Lower lobe of right lung (tissue), 2 donors: Measurements from ENCODE around the gene CALM3. TPM values are rescaled to one million over a fixed set of nuclear protein-coding genes. Genes with fewer than 3 reads are reported as not detected.

Experiments used
- ATAC-seq, 2 donors: fragments of 200-7000 bp; cut with Tn5 transposase; one replicate each; pipeline ENCODE4 v1.9.1; 2020 to 2022; ENCODE audit warnings: mild to moderate bottlenecking in 2 of 2, moderate library complexity in 2 of 2
- DNase-seq: peaks from one replicate; pipeline ENCODE4 v3.0.0-alpha.2; 2020
- H3K27ac ChIP-seq: fragments of 200-600 bp; one replicate; pipeline ENCODE4 v1.8.0; 2022
- H3K27me3 ChIP-seq: fragments of 200-600 bp; one replicate; pipeline ENCODE4 v1.8.0; 2022; ENCODE audit warnings: low read depth
- H3K36me3 ChIP-seq: fragments of 200-600 bp; one replicate; pipeline ENCODE4 v1.8.0; 2022; ENCODE audit warnings: mild to moderate bottlenecking
- H3K4me1 ChIP-seq: fragments of 200-600 bp; one replicate; pipeline ENCODE4 v1.8.0; 2022
- H3K4me3 ChIP-seq: fragments of 200-600 bp; one replicate; pipeline ENCODE4 v1.8.0; 2022; ENCODE audit warnings: mild to moderate bottlenecking
- H3K9me3 ChIP-seq: fragments of 200-600 bp; one replicate; pipeline ENCODE4 v1.8.0; 2022
- intact Hi-C: fragments of 100-400 bp; cut with DNase I; formaldehyde crosslinking; loops from one replicate; pipeline ENCODE4 v1.11.0; 2022
- total RNA-seq: library from RNA; stranded (reverse); fragmentation: NEBNext Ultra II Directional; extraction: Animal tissue kit (Norgen Biotek cat#: 25700); gene quantifications from one replicate; pipeline ENCODE4 v1.2.1, GENCODE V29; 2021
- TF ChIP-seq, protein P1 (sequence below): fragments of 200-600 bp; IDR thresholded peaks from one replicate; pipeline ENCODE4 v1.8.0; 2022; ENCODE audit warnings: antibody characterized with exemption, mild to moderate bottlenecking
- donor health status: DM: no; HTN: yes; CAD: no; lungs with severe emphysema.

CALM3 gene
- total RNA-seq, 1 donor from 2014 or later, result 155 TPM

DNA sequence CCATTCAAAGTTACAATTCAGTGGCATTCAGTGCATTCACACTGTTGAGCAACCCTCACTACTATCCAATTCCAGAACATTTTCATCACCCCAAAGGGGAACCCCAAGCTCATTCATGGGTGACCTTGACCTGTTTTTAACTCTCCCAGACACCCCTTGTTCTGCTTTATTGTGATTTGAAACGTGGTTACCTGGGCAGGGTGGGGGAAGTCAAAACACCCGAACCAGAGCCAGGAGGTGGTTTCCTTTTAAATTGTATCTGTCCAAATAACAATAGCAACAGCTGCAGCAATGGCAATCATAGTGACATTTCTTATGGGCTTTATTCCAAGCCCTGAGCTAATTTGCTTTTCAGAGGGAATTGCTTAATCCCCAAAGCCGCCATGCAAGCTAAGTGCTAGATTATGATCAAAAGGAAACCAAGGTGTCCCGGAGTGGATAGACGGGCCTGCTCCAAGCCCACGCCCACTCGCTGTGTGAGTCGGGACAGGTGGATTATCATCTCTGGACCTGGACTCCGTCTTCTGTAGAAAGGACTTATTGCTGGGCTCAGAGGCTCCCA lies 17.6 kb downstream of the CALM3 start:
- Histone ChIP-seq H3K27ac (no peak overlapping the region), H3K27me3 (no peaks in the 10 kb centered on the region), H3K4me1 (peaks cover 35% of the 10 kb centered on the region), H3K4me3 (no peak overlapping the region), H3K9me3 (no peaks in the 10 kb centered on the region), H3K36me3 (no peaks in the 10 kb centered on the region)
- TF ChIP-seq, protein P1, sequence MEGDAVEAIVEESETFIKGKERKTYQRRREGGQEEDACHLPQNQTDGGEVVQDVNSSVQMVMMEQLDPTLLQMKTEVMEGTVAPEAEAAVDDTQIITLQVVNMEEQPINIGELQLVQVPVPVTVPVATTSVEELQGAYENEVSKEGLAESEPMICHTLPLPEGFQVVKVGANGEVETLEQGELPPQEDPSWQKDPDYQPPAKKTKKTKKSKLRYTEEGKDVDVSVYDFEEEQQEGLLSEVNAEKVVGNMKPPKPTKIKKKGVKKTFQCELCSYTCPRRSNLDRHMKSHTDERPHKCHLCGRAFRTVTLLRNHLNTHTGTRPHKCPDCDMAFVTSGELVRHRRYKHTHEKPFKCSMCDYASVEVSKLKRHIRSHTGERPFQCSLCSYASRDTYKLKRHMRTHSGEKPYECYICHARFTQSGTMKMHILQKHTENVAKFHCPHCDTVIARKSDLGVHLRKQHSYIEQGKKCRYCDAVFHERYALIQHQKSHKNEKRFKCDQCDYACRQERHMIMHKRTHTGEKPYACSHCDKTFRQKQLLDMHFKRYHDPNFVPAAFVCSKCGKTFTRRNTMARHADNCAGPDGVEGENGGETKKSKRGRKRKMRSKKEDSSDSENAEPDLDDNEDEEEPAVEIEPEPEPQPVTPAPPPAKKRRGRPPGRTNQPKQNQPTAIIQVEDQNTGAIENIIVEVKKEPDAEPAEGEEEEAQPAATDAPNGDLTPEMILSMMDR, result no peak
- DNase-seq (no peak), ATAC-seq (peak; percentile 38 to 50)
- intact Hi-C loops, result no loop called here

DNA sequence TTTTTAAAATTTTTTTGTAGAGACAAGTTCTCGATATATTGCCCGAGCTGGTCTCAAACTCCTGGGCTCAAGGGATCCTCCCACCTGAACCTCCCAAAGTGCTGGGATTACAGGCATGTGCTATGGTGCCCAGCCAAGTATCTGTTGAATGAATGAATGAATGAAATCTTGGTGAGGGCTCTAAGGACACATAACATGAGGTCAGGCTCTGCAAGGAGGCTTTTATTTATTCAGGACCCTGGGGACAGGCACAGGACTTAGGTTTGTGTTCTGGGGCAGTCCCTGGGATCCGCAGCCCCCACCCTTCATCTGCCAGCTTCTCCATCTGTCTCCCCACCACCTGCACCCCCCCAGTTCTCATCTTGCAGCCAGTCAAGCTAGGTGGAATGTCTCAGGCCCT lies 19.1 kb downstream of the CALM3 start:
- Histone ChIP-seq H3K9me3 (no peaks in the 10 kb centered on the region), H3K36me3 (no peaks in the 10 kb centered on the region), H3K27ac (no peak overlapping the region), H3K4me1 (peaks cover 42% of the 10 kb centered on the region), H3K4me3 (no peak overlapping the region), H3K27me3 (no peaks in the 10 kb centered on the region)
- TF ChIP-seq, protein P1, result no peak
- intact Hi-C loops, result no loop called here
- DNase-seq (no peak), ATAC-seq (no peak)

DNA sequence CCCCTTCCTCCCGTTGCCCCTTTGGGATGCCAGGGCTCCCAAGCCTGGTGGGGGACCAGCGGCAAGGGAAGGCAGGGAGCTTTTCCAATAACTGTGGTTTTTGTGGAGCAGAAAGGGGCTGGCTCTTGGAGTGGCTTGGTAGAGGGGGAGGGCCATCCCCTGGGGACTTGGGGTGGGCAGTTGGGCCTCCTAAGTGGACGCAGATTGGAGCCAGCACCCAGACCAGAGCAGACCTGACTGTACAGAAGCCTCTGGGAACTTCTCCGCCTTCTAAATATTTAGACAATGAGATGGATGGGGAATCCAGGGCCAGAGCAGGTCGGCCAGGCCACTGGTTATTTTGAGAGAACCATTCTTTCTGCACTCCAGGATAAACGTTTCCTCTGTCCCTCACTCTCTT lies 19.6 kb downstream of the CALM3 start:
- DNase-seq (no peak), ATAC-seq (no peak)
- Histone ChIP-seq H3K27ac (peak overlapping the region; percentile 71), H3K4me3 (peak overlapping the region; percentile 47), H3K4me1 (peaks cover 46% of the 10 kb centered on the region), H3K27me3 (no peaks in the 10 kb centered on the region), H3K36me3 (no peaks in the 10 kb centered on the region), H3K9me3 (no peaks in the 10 kb centered on the region)
- TF ChIP-seq, protein P1, result no peak
- intact Hi-C loops, result no loop called here

DNA sequence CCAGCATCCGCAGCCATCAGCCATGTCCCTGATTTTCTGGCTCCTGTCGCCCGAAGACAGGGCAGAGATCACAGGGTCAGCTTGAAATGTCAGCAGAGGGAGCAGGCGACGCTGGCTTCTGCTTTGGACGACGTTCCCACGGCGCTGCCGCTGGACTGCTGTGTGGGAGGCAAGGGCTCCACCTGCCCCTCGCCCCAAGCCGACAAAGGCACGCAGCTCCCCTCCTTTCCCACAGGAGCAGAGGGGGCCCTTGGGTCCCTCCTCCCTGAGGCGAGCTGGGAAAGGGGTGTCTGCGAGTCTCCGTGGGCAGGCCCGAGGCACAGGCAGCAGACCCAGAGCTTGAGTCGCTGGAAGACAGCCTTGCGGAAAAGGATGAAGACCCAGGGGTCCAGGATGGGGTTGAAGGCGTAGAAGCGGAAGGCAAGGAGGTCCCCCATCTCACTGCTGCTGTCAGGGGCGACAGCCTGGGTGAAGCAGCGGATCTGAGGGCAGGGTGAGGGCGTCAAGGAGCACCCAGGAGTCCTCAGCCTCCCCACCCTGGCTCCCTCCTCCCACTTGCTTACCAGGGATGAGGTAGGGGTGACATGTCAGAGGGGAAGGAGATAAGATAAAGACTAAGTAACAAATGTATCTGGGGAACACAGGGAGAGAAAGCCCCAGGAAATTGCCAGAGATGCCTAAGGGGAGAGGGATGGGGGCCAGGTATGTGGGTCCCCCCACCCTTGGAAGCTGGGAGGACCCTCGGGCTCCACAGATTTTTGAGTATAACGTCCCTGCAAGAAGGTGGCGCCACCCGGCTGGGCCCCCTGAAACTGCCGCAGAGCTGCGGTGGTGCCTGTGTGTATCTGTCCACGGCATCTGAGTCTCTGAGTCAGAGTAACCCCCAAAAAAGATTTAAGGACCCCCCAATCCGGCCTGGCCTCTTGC lies 20.3 kb downstream of the CALM3 start:
- Histone ChIP-seq H3K27ac (peak overlapping the region; percentile 71), H3K4me3 (peak overlapping the region; percentile 47), H3K4me1 (peaks cover 53% of the 10 kb centered on the region), H3K9me3 (no peaks in the 10 kb centered on the region), H3K36me3 (no peaks in the 10 kb centered on the region), H3K27me3 (no peaks in the 10 kb centered on the region)
- no peak for ATAC-seq
- peak; percentile 28 for DNase-seq
- intact Hi-C loops, result no loop called here
- TF ChIP-seq, protein P1, result no peak

DNA sequence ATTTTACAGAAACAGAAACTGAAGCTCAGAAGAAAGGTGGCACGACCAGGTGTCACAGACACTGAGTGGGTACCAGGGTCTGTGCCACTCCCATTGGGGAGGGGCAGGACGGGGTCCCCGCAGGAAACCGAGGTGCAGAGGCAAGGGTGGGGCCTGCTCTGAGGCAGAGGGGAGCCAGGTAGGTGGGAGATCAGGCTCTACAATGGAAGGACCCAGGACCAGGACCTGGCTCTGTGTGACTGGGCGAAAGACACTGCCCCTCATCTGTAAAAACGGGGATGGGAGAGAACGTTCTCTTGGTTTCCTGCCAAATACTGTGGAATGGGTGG lies 21.0 kb downstream of the CALM3 start:
- no peak for ATAC-seq
- no peak for DNase-seq
- H3K4me1 ChIP-seq, result peaks cover 54% of the 10 kb centered on the region
- H3K9me3 ChIP-seq, result no peaks in the 10 kb centered on the region
- TF ChIP-seq, protein P1, result no peak
- peak overlapping the region; percentile 47 for H3K4me3 ChIP-seq
- intact Hi-C loops, result no loop called here
- H3K27me3 ChIP-seq, result no peaks in the 10 kb centered on the region
- no peaks in the 10 kb centered on the region for H3K36me3 ChIP-seq
- peak overlapping the region; percentile 71 for H3K27ac ChIP-seq
